Panc1 (cell line): ENCODE results near the gene EHD3. TPM values are rescaled to one million over a fixed set of nuclear protein-coding genes. Genes with fewer than 3 reads are reported as not detected.

ENCODE experiments used
- ATAC-seq: fragments of 200-7000 bp; cut with Tn5 transposase; 2 replicates; pipeline ENCODE4 v1.9.1; 2020; ENCODE audit warnings: mild to moderate bottlenecking, moderate library complexity
- BruUV-seq: library from RNA; stranded (reverse); fragments of 400-500 nt; replicated peaks from 2 replicates; lab custom pipeline; 2021; lab: Mats Ljungman, UMichigan
- CTCF ChIA-PET: fragments of 300-600 bp; sonication (Branson Sonifier 250); formaldehyde crosslinking; loops from one replicate; lab custom pipeline; 2022; ENCODE audit warnings: antibody characterized with exemption; lab: Charles Lee
- POLR2A ChIA-PET: fragments of 300-600 bp; sonication (Branson Sonifier 250); formaldehyde crosslinking; loops from one replicate; lab custom pipeline; 2022; ENCODE audit warnings: antibody characterized with exemption; lab: Charles Lee
- DNase-seq: peaks from one replicate; pipeline ENCODE4 v3.0.0-alpha.2; 2010; ENCODE audit warnings: low read depth, low spot score
- H3K27ac ChIP-seq: 2 replicates; pipeline ENCODE4 v1.5.1; 2011; ENCODE audit warnings: mild to moderate bottlenecking, low read length, inconsistent platforms
- H3K27me3 ChIP-seq: fragments of 200-500 bp; sonication (Bioruptor generic); 2 replicates; pipeline ENCODE4 v1.6.0; 2014; ENCODE audit warnings: low read length, inconsistent platforms; ENCODE audit not compliant: control insufficient read depth, insufficient read depth
- H3K36me3 ChIP-seq: fragments of 200-500 bp; sonication (Bioruptor generic); 2 replicates; pipeline ENCODE4 v1.5.1; 2014; ENCODE audit warnings: inconsistent platforms, mild to moderate bottlenecking, low read length, moderate library complexity; ENCODE audit not compliant: control insufficient read depth, insufficient read depth
- H3K4me1 ChIP-seq: 2 replicates; pipeline ENCODE4 v1.5.1; 2011; ENCODE audit warnings: inconsistent platforms, mild to moderate bottlenecking, low read length, moderate library complexity; ENCODE audit not compliant: control insufficient read depth, insufficient read depth
- H3K4me3 ChIP-seq, 2 experiments: 2 replicates each; pipeline ENCODE4 v1.5.1; 2011 to 2012; ENCODE audit warnings: low read depth in 2 of 2, low read length in 2 of 2, mild to moderate bottlenecking in 2 of 2, inconsistent platforms in 1 of 2, moderate library complexity in 1 of 2
- H3K9me3 ChIP-seq: fragments of 200-500 bp; sonication (Bioruptor generic); 2 replicates; pipeline ENCODE4 v1.5.1; 2014; ENCODE audit warnings: low read depth, mild to moderate bottlenecking, inconsistent platforms, low read length, moderate library complexity; ENCODE audit not compliant: control insufficient read depth, insufficient read depth
- POLR2AphosphoS5 ChIP-seq: IDR thresholded peaks from 2 replicates; pipeline ENCODE4 v1.6.1; 2012; ENCODE audit warnings: mild to moderate bottlenecking, low read depth, low read length, moderate library complexity
- SIN3A ChIP-seq: IDR thresholded peaks from 2 replicates; pipeline ENCODE4 v1.6.1; 2012; ENCODE audit warnings: low read depth, mild to moderate bottlenecking, low read length, moderate library complexity, borderline replicate concordance; ENCODE audit not compliant: insufficient read depth
- TCF7L2 ChIP-seq: IDR thresholded peaks from 2 replicates; pipeline ENCODE4 v1.6.1; 2011; ENCODE audit warnings: mild to moderate bottlenecking, low read depth, low read length, inconsistent platforms
- in situ Hi-C: cut with HindIII; loops from 2 replicates; pipeline ENCODE4 v1.10.0; 2016; ENCODE audit warnings: low sequenced_read_pairs, low pct_unique_long_range_greater_than_20kb
- intact Hi-C: fragments of 100-400 bp; cut with micrococcal nuclease; formaldehyde crosslinking; loops from one replicate; pipeline ENCODE4 v1.10.0; 2022; ENCODE audit not compliant: unreplicated experiment
- total RNA-seq: library from RNA; stranded (reverse); gene quantifications from one replicate; pipeline ENCODE4 v1.2.1, GENCODE V29; 2021; ENCODE audit not compliant: unreplicated experiment
- TF ChIP-seq, protein P1 (sequence below), 2 experiments: IDR thresholded peaks; 2 replicates each; pipeline ENCODE4 v1.6.1; 2011 to 2012; ENCODE audit warnings: low read depth in 2 of 2, control low read depth in 1 of 2, low read length in 1 of 2, mild to moderate bottlenecking in 1 of 2, moderate library complexity in 1 of 2; ENCODE audit not compliant: insufficient read depth in 1 of 2
- TF ChIP-seq, protein P2 (sequence below): fragments of 450-650 bp; IDR thresholded peaks from 2 replicates; pipeline ENCODE4 v1.5.1; 2017; ENCODE audit warnings: mild to moderate bottlenecking

Gene EHD3
- total RNA-seq, 1 experiment from 2014 or later = 2.6 TPM

DNA sequence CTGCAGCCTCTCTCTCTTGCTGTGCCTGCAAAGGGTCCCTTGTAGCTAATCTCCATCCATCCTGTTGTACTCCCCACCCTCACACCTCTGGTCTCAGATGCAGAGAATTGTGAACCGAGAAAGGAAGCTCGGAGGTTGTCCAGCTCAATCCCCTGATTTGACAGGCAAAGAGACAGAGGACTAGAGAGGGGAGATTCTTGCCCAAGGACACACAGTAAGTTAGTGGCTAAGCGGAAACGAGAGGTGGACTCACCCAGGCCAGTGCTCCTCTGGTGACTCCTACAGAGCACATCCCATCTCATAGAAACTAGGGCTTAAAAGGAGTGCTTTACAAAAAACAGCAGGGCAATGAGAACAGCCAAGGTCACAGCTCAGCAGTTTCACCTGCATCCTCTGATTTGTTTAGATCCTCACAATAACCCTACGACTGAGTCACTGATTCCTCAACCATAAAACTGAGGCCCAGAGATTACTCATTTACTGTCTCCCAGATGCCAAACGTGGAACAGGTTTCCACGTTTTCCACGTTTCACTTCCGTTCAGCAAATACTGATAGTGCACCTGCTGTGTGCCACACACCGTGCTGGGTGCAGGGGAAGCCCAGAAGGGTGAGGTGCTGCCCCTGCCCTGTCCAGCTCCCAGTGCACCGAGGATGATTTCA, 22.1 kb downstream of the EHD3 start:
- no peak overlapping the region for H3K27ac ChIP-seq
- H3K36me3 ChIP-seq = no peaks in the 10 kb centered on the region
- H3K4me3 ChIP-seq = no peak overlapping the region
- intact Hi-C loops (no loop called here), in situ Hi-C loops (no loop called here)
- DNase-seq = no peak
- ChIA-PET POLR2A (no interaction called here), CTCF (no interaction called here)
- H3K9me3 ChIP-seq = no peaks in the 10 kb centered on the region
- TF ChIP-seq, protein P1, sequence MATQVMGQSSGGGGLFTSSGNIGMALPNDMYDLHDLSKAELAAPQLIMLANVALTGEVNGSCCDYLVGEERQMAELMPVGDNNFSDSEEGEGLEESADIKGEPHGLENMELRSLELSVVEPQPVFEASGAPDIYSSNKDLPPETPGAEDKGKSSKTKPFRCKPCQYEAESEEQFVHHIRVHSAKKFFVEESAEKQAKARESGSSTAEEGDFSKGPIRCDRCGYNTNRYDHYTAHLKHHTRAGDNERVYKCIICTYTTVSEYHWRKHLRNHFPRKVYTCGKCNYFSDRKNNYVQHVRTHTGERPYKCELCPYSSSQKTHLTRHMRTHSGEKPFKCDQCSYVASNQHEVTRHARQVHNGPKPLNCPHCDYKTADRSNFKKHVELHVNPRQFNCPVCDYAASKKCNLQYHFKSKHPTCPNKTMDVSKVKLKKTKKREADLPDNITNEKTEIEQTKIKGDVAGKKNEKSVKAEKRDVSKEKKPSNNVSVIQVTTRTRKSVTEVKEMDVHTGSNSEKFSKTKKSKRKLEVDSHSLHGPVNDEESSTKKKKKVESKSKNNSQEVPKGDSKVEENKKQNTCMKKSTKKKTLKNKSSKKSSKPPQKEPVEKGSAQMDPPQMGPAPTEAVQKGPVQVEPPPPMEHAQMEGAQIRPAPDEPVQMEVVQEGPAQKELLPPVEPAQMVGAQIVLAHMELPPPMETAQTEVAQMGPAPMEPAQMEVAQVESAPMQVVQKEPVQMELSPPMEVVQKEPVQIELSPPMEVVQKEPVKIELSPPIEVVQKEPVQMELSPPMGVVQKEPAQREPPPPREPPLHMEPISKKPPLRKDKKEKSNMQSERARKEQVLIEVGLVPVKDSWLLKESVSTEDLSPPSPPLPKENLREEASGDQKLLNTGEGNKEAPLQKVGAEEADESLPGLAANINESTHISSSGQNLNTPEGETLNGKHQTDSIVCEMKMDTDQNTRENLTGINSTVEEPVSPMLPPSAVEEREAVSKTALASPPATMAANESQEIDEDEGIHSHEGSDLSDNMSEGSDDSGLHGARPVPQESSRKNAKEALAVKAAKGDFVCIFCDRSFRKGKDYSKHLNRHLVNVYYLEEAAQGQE (IDR thresholded peaks at IDR 0.05; ENCODE audit: insufficient read depth in 1 of 2, low read depth in 2 of 2, low read length in 1 of 2) = no peak
- TF ChIP-seq, protein P2, sequence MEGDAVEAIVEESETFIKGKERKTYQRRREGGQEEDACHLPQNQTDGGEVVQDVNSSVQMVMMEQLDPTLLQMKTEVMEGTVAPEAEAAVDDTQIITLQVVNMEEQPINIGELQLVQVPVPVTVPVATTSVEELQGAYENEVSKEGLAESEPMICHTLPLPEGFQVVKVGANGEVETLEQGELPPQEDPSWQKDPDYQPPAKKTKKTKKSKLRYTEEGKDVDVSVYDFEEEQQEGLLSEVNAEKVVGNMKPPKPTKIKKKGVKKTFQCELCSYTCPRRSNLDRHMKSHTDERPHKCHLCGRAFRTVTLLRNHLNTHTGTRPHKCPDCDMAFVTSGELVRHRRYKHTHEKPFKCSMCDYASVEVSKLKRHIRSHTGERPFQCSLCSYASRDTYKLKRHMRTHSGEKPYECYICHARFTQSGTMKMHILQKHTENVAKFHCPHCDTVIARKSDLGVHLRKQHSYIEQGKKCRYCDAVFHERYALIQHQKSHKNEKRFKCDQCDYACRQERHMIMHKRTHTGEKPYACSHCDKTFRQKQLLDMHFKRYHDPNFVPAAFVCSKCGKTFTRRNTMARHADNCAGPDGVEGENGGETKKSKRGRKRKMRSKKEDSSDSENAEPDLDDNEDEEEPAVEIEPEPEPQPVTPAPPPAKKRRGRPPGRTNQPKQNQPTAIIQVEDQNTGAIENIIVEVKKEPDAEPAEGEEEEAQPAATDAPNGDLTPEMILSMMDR = no peak
- no peak for TF ChIP-seq TCF7L2
- TF ChIP-seq POLR2AphosphoS5 = no peak
- TF ChIP-seq SIN3A = no peak
- no TSS peak for BruUV-seq
- no peaks in the 10 kb centered on the region for H3K4me1 ChIP-seq
- H3K27me3 ChIP-seq = no peaks in the 10 kb centered on the region
- no peak for ATAC-seq

DNA sequence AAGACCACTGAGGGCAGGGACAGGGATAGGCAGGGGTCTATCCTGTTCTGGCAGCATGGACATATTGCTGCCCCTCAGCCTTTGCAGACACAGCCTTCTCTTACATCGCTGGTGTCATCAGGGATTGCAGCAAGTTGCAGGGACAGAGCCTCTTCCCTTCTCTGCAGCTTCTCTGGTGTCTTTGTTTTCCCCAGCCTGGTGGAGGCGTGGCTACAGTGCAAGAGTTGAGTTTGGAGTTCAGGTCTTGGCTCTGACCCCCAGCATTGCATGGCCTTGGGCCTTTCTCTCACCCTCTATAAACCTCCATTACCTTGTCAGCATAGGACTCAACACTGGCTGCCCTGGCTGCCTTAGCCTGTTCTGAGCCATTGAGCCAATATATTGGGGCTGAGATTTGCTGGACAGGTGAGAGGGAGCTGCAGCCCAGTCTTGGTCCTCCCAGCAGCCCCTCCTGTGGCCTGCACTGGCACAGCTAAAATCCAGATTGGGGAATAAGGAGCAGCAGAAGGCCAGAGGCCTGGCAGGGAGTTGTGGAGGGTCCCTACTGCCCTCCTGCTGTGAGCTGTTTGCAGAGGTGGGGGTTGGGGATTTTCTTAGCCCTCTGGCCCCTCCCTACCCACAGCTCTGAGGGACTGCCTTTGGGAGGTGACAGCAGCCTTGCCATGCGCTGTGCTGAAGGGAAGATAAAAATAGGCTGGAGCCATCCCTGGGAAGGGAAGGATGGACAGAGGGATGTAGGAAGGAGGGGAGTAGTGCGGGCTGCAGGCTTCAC, 22.8 kb downstream of the EHD3 start:
- in situ Hi-C loops = no loop called here
- no peak for DNase-seq
- Histone ChIP-seq H3K9me3 (no peaks in the 10 kb centered on the region), H3K4me3 (no peak overlapping the region), H3K4me1 (no peaks in the 10 kb centered on the region), H3K36me3 (no peaks in the 10 kb centered on the region), H3K27ac (no peak overlapping the region), H3K27me3 (no peaks in the 10 kb centered on the region)
- no peak for TF ChIP-seq SIN3A
- TF ChIP-seq, protein P2 = no peak
- TF ChIP-seq POLR2AphosphoS5 = no peak
- TF ChIP-seq, protein P1 (IDR thresholded peaks at IDR 0.05; ENCODE audit: insufficient read depth in 1 of 2, low read depth in 2 of 2, low read length in 1 of 2) = no peak
- no peak for TF ChIP-seq TCF7L2
- CTCF ChIA-PET = no interaction called here
- no TSS peak for BruUV-seq
- ATAC-seq = no peak
- intact Hi-C loops = no loop called here
- POLR2A ChIA-PET = no interaction called here
